ENCODE measurements around the gene AFG1L.

Gene AFG1L

GRCh38 chr6:108419934-108420609 is 125.2 kb downstream of the AFG1L start:
- Histone ChIP-seq H3K9me3 (ENCODE audit: control insufficient read depth in 5 of 5, low read length in 5 of 5) (no peaks in the 10 kb centered on the region), H3K27me3 (ENCODE audit: control insufficient read depth in 5 of 5, insufficient read depth in 4 of 5, low read length in 5 of 5) (no peaks in the 10 kb centered on the region), H3K36me3 (ENCODE audit: control insufficient read depth in 5 of 5, insufficient read depth in 5 of 5, low read length in 5 of 5) (no peaks in the 10 kb centered on the region), H3K4me3 (ENCODE audit: low read depth in 1 of 5, low read length in 5 of 5) (no peak overlapping the region), H3K4me1 (ENCODE audit: control insufficient read depth in 5 of 5, insufficient read depth in 5 of 5, low read length in 5 of 5) (no peaks in the 10 kb centered on the region), H3K9ac (ENCODE audit: low read length in 5 of 5) (no peak overlapping the region), H3K27ac (ENCODE audit: low read depth, low read length) (no peak overlapping the region)

GRCh38 chr6:108421366-108421765 is 126.5 kb downstream of the AFG1L start:
- Histone ChIP-seq H3K27me3 (ENCODE audit: control insufficient read depth in 5 of 5, insufficient read depth in 4 of 5, low read length in 5 of 5) (no peaks in the 10 kb centered on the region), H3K9me3 (ENCODE audit: control insufficient read depth in 5 of 5, low read length in 5 of 5) (no peaks in the 10 kb centered on the region), H3K9ac (ENCODE audit: low read length in 5 of 5) (no peak overlapping the region), H3K4me1 (ENCODE audit: control insufficient read depth in 5 of 5, insufficient read depth in 5 of 5, low read length in 5 of 5) (no peaks in the 10 kb centered on the region), H3K4me3 (ENCODE audit: low read depth in 1 of 5, low read length in 5 of 5) (no peak overlapping the region), H3K36me3 (ENCODE audit: control insufficient read depth in 5 of 5, insufficient read depth in 5 of 5, low read length in 5 of 5) (no peaks in the 10 kb centered on the region), H3K27ac (ENCODE audit: low read depth, low read length) (no peak overlapping the region)

GRCh38 chr6:108423982-108424705 is 129.3 kb downstream of the AFG1L start:
- no peak overlapping the region for H3K4me3 ChIP-seq (ENCODE audit: low read depth in 1 of 5, low read length in 5 of 5)
- no peak overlapping the region for H3K9ac ChIP-seq (ENCODE audit: low read length in 5 of 5)

GRCh38 chr6:108425428-108425827 is 130.6 kb downstream of the AFG1L start:
- H3K4me1 ChIP-seq (ENCODE audit: control insufficient read depth in 5 of 5, insufficient read depth in 5 of 5, low read length in 5 of 5) = no peaks in the 10 kb centered on the region
- no peak overlapping the region for H3K27ac ChIP-seq (ENCODE audit: low read depth, low read length)
- H3K27me3 ChIP-seq (ENCODE audit: control insufficient read depth in 5 of 5, insufficient read depth in 4 of 5, low read length in 5 of 5) = no peaks in the 10 kb centered on the region
- H3K9me3 ChIP-seq (ENCODE audit: control insufficient read depth in 5 of 5, low read length in 5 of 5) = no peaks in the 10 kb centered on the region
- no peaks in the 10 kb centered on the region for H3K36me3 ChIP-seq (ENCODE audit: control insufficient read depth in 5 of 5, insufficient read depth in 5 of 5, low read length in 5 of 5)
- no peak overlapping the region for H3K9ac ChIP-seq (ENCODE audit: low read length in 5 of 5)
- H3K4me3 ChIP-seq (ENCODE audit: low read depth in 1 of 5, low read length in 5 of 5) = no peak overlapping the region

More at GRCh38 chr6:108423982-108424705, 129.3 kb downstream of the AFG1L start:
- H3K9me3 ChIP-seq (ENCODE audit: control insufficient read depth in 5 of 5, low read length in 5 of 5) = no peaks in the 10 kb centered on the region
- no peaks in the 10 kb centered on the region for H3K27me3 ChIP-seq (ENCODE audit: control insufficient read depth in 5 of 5, insufficient read depth in 4 of 5, low read length in 5 of 5)
- H3K4me1 ChIP-seq (ENCODE audit: control insufficient read depth in 5 of 5, insufficient read depth in 5 of 5, low read length in 5 of 5) = no peaks in the 10 kb centered on the region
- H3K27ac ChIP-seq (ENCODE audit: low read depth, low read length) = no peak overlapping the region
- H3K36me3 ChIP-seq (ENCODE audit: control insufficient read depth in 5 of 5, insufficient read depth in 5 of 5, low read length in 5 of 5) = no peaks in the 10 kb centered on the region

GRCh38 chr6:108432143-108432542 is 137.3 kb downstream of the AFG1L start:
- Histone ChIP-seq H3K9me3 (ENCODE audit: control insufficient read depth in 5 of 5, low read length in 5 of 5) (no peaks in the 10 kb centered on the region), H3K9ac (ENCODE audit: low read length in 5 of 5) (no peak overlapping the region), H3K36me3 (ENCODE audit: control insufficient read depth in 5 of 5, insufficient read depth in 5 of 5, low read length in 5 of 5) (no peaks in the 10 kb centered on the region), H3K4me3 (ENCODE audit: low read depth in 1 of 5, low read length in 5 of 5) (no peak overlapping the region), H3K27me3 (ENCODE audit: control insufficient read depth in 5 of 5, insufficient read depth in 4 of 5, low read length in 5 of 5) (no peaks in the 10 kb centered on the region), H3K4me1 (ENCODE audit: control insufficient read depth in 5 of 5, insufficient read depth in 5 of 5, low read length in 5 of 5) (no peaks in the 10 kb centered on the region), H3K27ac (ENCODE audit: low read depth, low read length) (no peak overlapping the region)

GRCh38 chr6:108432792-108433191 is 137.9 kb downstream of the AFG1L start:
- no peaks in the 10 kb centered on the region for H3K36me3 ChIP-seq (ENCODE audit: control insufficient read depth in 5 of 5, insufficient read depth in 5 of 5, low read length in 5 of 5)
- no peak overlapping the region for H3K4me3 ChIP-seq (ENCODE audit: low read depth in 1 of 5, low read length in 5 of 5)
- no peaks in the 10 kb centered on the region for H3K27me3 ChIP-seq (ENCODE audit: control insufficient read depth in 5 of 5, insufficient read depth in 4 of 5, low read length in 5 of 5)
- no peak overlapping the region for H3K27ac ChIP-seq (ENCODE audit: low read depth, low read length)
- no peak overlapping the region for H3K9ac ChIP-seq (ENCODE audit: low read length in 5 of 5)
- no peaks in the 10 kb centered on the region for H3K4me1 ChIP-seq (ENCODE audit: control insufficient read depth in 5 of 5, insufficient read depth in 5 of 5, low read length in 5 of 5)
- H3K9me3 ChIP-seq (ENCODE audit: control insufficient read depth in 5 of 5, low read length in 5 of 5) = no peaks in the 10 kb centered on the region

- H3K4me1 ChIP-seq (ENCODE audit: control insufficient read depth in 5 of 5, insufficient read depth in 5 of 5, low read length in 5 of 5) = peaks cover 0 to 5% (median 0%) of the 10 kb centered on the region in 5 donors
- no peak overlapping the region for H3K9ac ChIP-seq (ENCODE audit: low read length in 5 of 5)
- no peak overlapping the region for H3K27ac ChIP-seq (ENCODE audit: low read depth, low read length)
- H3K27me3 ChIP-seq (ENCODE audit: control insufficient read depth in 5 of 5, insufficient read depth in 4 of 5, low read length in 5 of 5) = no peaks in the 10 kb centered on the region
- no peaks in the 10 kb centered on the region for H3K36me3 ChIP-seq (ENCODE audit: control insufficient read depth in 5 of 5, insufficient read depth in 5 of 5, low read length in 5 of 5)
- H3K4me3 ChIP-seq (ENCODE audit: low read depth in 1 of 5, low read length in 5 of 5) = no peak overlapping the region
- no peaks in the 10 kb centered on the region for H3K9me3 ChIP-seq (ENCODE audit: control insufficient read depth in 5 of 5, low read length in 5 of 5)
Measured at GRCh38 chr6:108434222-108434621, 139.4 kb downstream of the AFG1L start.

GRCh38 chr6:108435391-108435790 is 140.5 kb downstream of the AFG1L start:
- H3K36me3 ChIP-seq (ENCODE audit: control insufficient read depth in 5 of 5, insufficient read depth in 5 of 5, low read length in 5 of 5) = no peaks in the 10 kb centered on the region
- H3K4me3 ChIP-seq (ENCODE audit: low read depth in 1 of 5, low read length in 5 of 5) = no peak overlapping the region
- H3K27ac ChIP-seq (ENCODE audit: low read depth, low read length) = no peak overlapping the region
- H3K27me3 ChIP-seq (ENCODE audit: control insufficient read depth in 5 of 5, insufficient read depth in 4 of 5, low read length in 5 of 5) = no peaks in the 10 kb centered on the region
- H3K9me3 ChIP-seq (ENCODE audit: control insufficient read depth in 5 of 5, low read length in 5 of 5) = no peaks in the 10 kb centered on the region
- no peak overlapping the region for H3K9ac ChIP-seq (ENCODE audit: low read length in 5 of 5)
- peaks cover 0 to 6% (median 0%) of the 10 kb centered on the region in 5 donors for H3K4me1 ChIP-seq (ENCODE audit: control insufficient read depth in 5 of 5, insufficient read depth in 5 of 5, low read length in 5 of 5)

GRCh38 chr6:108436771-108437170 is 141.9 kb downstream of the AFG1L start:
- Histone ChIP-seq H3K4me1 (ENCODE audit: control insufficient read depth in 5 of 5, insufficient read depth in 5 of 5, low read length in 5 of 5) (peaks cover 0 to 12% (median 0%) of the 10 kb centered on the region in 5 donors), H3K36me3 (ENCODE audit: control insufficient read depth in 5 of 5, insufficient read depth in 5 of 5, low read length in 5 of 5) (no peaks in the 10 kb centered on the region), H3K27ac (ENCODE audit: low read depth, low read length) (no peak overlapping the region), H3K27me3 (ENCODE audit: control insufficient read depth in 5 of 5, insufficient read depth in 4 of 5, low read length in 5 of 5) (no peaks in the 10 kb centered on the region), H3K9ac (ENCODE audit: low read length in 5 of 5) (no peak overlapping the region), H3K4me3 (ENCODE audit: low read depth in 1 of 5, low read length in 5 of 5) (no peak overlapping the region), H3K9me3 (ENCODE audit: control insufficient read depth in 5 of 5, low read length in 5 of 5) (no peaks in the 10 kb centered on the region)

GRCh38 chr6:108437821-108438220 is 143.0 kb downstream of the AFG1L start:
- H3K4me3 ChIP-seq (ENCODE audit: low read depth in 1 of 5, low read length in 5 of 5) = no peak overlapping the region
- H3K27ac ChIP-seq (ENCODE audit: low read depth, low read length) = no peak overlapping the region
- H3K27me3 ChIP-seq (ENCODE audit: control insufficient read depth in 5 of 5, insufficient read depth in 4 of 5, low read length in 5 of 5) = no peaks in the 10 kb centered on the region
- H3K4me1 ChIP-seq (ENCODE audit: control insufficient read depth in 5 of 5, insufficient read depth in 5 of 5, low read length in 5 of 5) = peaks cover 0 to 12% (median 0%) of the 10 kb centered on the region in 5 donors
- H3K36me3 ChIP-seq (ENCODE audit: control insufficient read depth in 5 of 5, insufficient read depth in 5 of 5, low read length in 5 of 5) = no peaks in the 10 kb centered on the region
- no peak overlapping the region for H3K9ac ChIP-seq (ENCODE audit: low read length in 5 of 5)
- no peaks in the 10 kb centered on the region for H3K9me3 ChIP-seq (ENCODE audit: control insufficient read depth in 5 of 5, low read length in 5 of 5)
